Measurements from ENCODE around the gene DIABLO. TPM values are rescaled to one million over a fixed set of nuclear protein-coding genes. Genes with fewer than 3 reads are reported as not detected.

Gene DIABLO
- total and polyA plus RNA-seq, 9 of the 15 experiments (the other 6 are each of a cell fraction or from before 2014, with no cell fraction given), result 37.3 to 101 (median 80.1) TPM

DNA sequence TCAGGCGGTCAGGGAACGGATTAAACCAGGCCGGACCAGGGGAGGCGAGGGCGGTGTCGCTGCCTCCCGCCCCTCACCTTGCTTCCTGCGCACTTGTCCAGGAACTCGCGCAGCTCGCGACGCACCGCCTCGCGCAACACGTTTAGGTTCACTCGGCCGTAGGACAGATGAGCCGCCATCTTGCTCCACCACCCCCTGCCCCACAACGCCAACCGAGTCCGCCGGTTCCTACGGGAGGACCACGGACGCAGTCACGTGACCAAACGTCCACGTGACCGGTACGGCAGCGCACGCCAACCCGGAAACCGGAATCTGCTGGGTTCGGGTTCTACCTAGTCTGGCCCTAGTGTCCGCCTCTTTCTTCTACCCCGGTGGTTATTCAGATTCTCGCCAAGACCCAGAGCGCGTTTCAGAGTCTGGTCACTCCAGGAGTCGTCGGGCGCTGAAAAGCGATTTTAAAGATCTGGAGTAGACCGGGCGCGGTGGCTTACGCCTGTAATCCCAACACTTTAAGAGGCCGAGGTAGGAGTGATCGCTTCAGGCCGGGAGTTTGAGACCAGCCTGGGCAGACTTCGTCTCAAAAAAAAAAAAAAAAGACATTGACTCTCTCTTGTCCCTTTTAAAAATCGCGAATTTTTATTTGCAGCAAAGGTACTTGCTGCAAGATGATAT, 40.5 kb upstream of the DIABLO start, which contains the start of gene VPS33A (continued):
- TF ChIP-seq ZNF253 (CRISPR knock-in tag; conservative IDR thresholded peaks at IDR 0.05), result 0 out of 2 replicates have a peak, but pooled peaks have one; percentile 28
- TF ChIP-seq SAP30 (IDR thresholded peaks at IDR 0.05; ENCODE audit: borderline replicate concordance, insufficient read depth, low read depth, low read length, poor library complexity, severe bottlenecking), result peak; percentile 98
- TF ChIP-seq YY1 (IDR thresholded peaks at IDR 0.05; ENCODE audit: borderline replicate concordance in 1 of 3, control insufficient read depth in 1 of 3, extremely low read depth in 1 of 3, insufficient read depth in 3 of 3, insufficient read length in 1 of 3, insufficient replicate concordance in 2 of 3, low read depth in 1 of 3, low read length in 2 of 3), result peak; percentile 82 to 94 (median 90)
- TF ChIP-seq ETS1 (conservative IDR thresholded peaks at IDR 0.05; ENCODE audit: control insufficient read depth, low read depth, low read length), result peak; percentile 98
- TF ChIP-seq EGR1 (conservative IDR thresholded peaks at IDR 0.05), result peak; percentile 72
- peak; percentile 100 for TF ChIP-seq RAD51 (IDR thresholded peaks at IDR 0.05; ENCODE audit: borderline replicate concordance, low read depth)
- TF ChIP-seq, protein P1, sequence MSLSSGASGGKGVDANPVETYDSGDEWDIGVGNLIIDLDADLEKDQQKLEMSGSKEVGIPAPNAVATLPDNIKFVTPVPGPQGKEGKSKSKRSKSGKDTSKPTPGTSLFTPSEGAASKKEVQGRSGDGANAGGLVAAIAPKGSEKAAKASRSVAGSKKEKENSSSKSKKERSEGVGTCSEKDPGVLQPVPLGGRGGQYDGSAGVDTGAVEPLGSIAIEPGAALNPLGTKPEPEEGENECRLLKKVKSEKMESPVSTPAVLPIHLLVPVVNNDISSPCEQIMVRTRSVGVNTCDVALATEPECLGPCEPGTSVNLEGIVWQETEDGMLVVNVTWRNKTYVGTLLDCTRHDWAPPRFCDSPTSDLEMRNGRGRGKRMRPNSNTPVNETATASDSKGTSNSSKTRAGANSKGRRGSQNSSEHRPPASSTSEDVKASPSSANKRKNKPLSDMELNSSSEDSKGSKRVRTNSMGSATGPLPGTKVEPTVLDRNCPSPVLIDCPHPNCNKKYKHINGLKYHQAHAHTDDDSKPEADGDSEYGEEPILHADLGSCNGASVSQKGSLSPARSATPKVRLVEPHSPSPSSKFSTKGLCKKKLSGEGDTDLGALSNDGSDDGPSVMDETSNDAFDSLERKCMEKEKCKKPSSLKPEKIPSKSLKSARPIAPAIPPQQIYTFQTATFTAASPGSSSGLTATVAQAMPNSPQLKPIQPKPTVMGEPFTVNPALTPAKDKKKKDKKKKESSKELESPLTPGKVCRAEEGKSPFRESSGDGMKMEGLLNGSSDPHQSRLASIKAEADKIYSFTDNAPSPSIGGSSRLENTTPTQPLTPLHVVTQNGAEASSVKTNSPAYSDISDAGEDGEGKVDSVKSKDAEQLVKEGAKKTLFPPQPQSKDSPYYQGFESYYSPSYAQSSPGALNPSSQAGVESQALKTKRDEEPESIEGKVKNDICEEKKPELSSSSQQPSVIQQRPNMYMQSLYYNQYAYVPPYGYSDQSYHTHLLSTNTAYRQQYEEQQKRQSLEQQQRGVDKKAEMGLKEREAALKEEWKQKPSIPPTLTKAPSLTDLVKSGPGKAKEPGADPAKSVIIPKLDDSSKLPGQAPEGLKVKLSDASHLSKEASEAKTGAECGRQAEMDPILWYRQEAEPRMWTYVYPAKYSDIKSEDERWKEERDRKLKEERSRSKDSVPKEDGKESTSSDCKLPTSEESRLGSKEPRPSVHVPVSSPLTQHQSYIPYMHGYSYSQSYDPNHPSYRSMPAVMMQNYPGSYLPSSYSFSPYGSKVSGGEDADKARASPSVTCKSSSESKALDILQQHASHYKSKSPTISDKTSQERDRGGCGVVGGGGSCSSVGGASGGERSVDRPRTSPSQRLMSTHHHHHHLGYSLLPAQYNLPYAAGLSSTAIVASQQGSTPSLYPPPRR (CRISPR knock-in tag; IDR thresholded peaks at IDR 0.05; ENCODE audit: borderline replicate concordance), result peak; percentile 57; the same call in 1 of the 2 replicates
- no peak for TF ChIP-seq ZNF444 (CRISPR knock-in tag; IDR thresholded peaks at IDR 0.05)
- peak; percentile 87 for TF ChIP-seq PHF8 (IDR thresholded peaks at IDR 0.05; ENCODE audit: borderline replicate concordance, low read length)
- TF ChIP-seq ARID4B (CRISPR knock-in tag; IDR thresholded peaks at IDR 0.05), result peak; percentile 100
- TF ChIP-seq ZBED1 (IDR thresholded peaks at IDR 0.05), result no peak
- peak; percentile 43; the same call in 1 of the 2 replicates for TF ChIP-seq NCOA1 (IDR thresholded peaks at IDR 0.05; ENCODE audit: low read depth)
- TF ChIP-seq NCOR1 (IDR thresholded peaks at IDR 0.05), result peak; percentile 30; the same call in 1 of the 2 replicates
- TF ChIP-seq MTA3 (IDR thresholded peaks at IDR 0.05; ENCODE audit: borderline replicate concordance), result peak; percentile 84
